HUES48 (cell line): ENCODE data around the gene RXRA.

Source experiments
- H3K27ac ChIP-seq: one replicate; pipeline ENCODE4 v1.7.0; 2013; ENCODE audit warnings: low read depth, low read length, inconsistent platforms
- H3K27me3 ChIP-seq: 2 replicates; pipeline ENCODE4 v1.6.1; 2013; ENCODE audit warnings: mild to moderate bottlenecking, low read length; ENCODE audit not compliant: control insufficient read depth, insufficient read depth
- H3K36me3 ChIP-seq: 2 replicates; pipeline ENCODE4 v1.6.1; 2013; ENCODE audit warnings: low read length; ENCODE audit not compliant: control insufficient read depth, insufficient read depth
- H3K4me1 ChIP-seq: 2 replicates; pipeline ENCODE4 v1.6.1; 2013; ENCODE audit warnings: mild to moderate bottlenecking, low read length; ENCODE audit not compliant: control insufficient read depth, insufficient read depth
- H3K4me3 ChIP-seq: 2 replicates; pipeline ENCODE4 v1.5.1; 2013; ENCODE audit warnings: mild to moderate bottlenecking, low read depth, low read length
- H3K9ac ChIP-seq: 2 replicates; pipeline ENCODE4 v1.6.1; 2013; ENCODE audit warnings: mild to moderate bottlenecking, low read depth, low read length, moderate library complexity
- H3K9me3 ChIP-seq: 2 replicates; pipeline ENCODE4 v1.6.1; 2013; ENCODE audit warnings: low read length; ENCODE audit not compliant: control insufficient read depth, insufficient read depth

Gene RXRA

GRCh38 chr9:134314950-134315715 lies 11.1 kb upstream of the RXRA start:
- no peaks in the 10 kb centered on the region for H3K4me1 ChIP-seq
- H3K4me3 ChIP-seq = no peak overlapping the region
- H3K27me3 ChIP-seq = no peaks in the 10 kb centered on the region
- no peak overlapping the region for H3K27ac ChIP-seq
- H3K9ac ChIP-seq = no peak overlapping the region
- no peaks in the 10 kb centered on the region for H3K36me3 ChIP-seq
- H3K9me3 ChIP-seq = no peaks in the 10 kb centered on the region

DNA sequence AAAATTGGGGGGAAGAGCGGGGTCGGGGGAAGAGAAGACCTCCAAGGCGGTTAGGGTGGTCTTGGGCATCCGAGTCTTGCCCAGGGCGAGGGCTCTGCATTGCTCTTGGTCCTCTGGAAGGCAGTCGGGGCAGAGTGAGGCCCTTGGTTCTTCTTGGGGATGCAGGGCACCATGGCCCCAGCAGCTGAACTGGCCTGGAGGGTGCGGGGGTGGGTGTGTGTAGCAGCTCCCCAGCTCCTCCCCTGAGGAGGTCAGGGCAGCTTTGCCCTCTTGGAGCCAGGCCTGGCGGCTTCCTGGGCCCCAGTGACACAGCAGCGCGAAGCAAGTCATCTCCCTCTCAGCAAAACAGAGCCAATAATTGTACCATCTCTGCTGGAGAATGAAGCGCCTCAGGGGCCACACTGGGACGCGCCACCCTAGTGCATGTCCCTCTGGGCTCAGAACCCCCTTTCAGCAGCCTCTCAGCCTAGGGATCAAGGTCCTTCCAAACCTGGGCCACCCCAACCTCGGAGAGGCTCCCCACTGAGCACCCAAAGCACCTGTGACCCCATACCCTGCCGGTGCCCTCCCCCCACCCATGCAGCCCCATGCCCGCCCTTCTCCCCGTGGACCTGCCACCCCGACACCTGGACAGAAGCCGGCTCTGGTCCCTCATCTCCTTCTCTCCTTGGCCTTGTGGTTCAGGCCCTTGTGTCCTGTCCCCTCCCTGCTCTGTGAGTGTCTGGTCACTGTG lies 10.4 kb upstream of the RXRA start:
- Histone ChIP-seq H3K36me3 (no peaks in the 10 kb centered on the region), H3K4me1 (peaks cover 5% of the 10 kb centered on the region), H3K9me3 (no peaks in the 10 kb centered on the region), H3K27ac (no peak overlapping the region), H3K9ac (no peak overlapping the region), H3K4me3 (no peak overlapping the region), H3K27me3 (no peaks in the 10 kb centered on the region)

- no peak overlapping the region for H3K9ac ChIP-seq
- H3K4me1 ChIP-seq = peaks cover 11% of the 10 kb centered on the region
- no peak overlapping the region for H3K4me3 ChIP-seq
- H3K27ac ChIP-seq = no peak overlapping the region
- no peaks in the 10 kb centered on the region for H3K27me3 ChIP-seq
- no peaks in the 10 kb centered on the region for H3K36me3 ChIP-seq
- H3K9me3 ChIP-seq = no peaks in the 10 kb centered on the region
These were observed 9.7 kb upstream of the RXRA start for GRCh38 chr9:134316449-134317160.

GRCh38 chr9:134317400-134317789 lies 8.9 kb upstream of the RXRA start:
- Histone ChIP-seq H3K36me3 (no peaks in the 10 kb centered on the region), H3K4me1 (peaks cover 11% of the 10 kb centered on the region), H3K27ac (no peak overlapping the region), H3K4me3 (no peak overlapping the region), H3K9me3 (no peaks in the 10 kb centered on the region), H3K27me3 (no peaks in the 10 kb centered on the region), H3K9ac (no peak overlapping the region)

DNA sequence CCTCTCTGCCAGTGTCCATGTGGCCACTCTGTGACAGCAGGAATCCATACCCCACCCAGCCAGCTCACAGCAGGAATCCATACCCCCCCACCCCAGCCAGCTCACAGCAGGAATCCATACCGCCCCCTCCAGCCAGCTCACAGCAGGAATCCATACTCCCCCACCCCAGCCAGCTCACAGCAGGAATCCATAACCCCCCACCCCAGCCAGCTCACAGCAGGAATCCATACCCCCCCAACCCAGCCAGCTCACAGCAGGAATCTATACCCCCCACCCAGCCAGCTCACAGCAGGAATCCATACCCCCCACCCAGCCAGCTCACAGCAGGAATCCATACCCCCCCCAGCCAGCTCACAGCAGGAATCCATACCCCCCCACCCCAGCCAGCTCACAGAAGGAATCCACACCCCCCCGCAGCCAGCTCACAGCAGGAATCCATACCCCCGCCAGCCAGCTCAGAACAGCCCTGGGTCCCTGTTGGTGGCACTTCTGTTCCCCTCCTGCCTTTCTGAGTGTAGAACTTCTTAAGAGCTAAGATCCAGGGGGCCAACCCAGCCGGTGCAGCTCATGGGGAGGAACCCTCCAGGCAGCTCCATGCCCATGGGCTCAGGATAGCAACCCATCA lies 8.4 kb upstream of the RXRA start:
- H3K9ac ChIP-seq = no peak overlapping the region
- no peak overlapping the region for H3K4me3 ChIP-seq
- no peaks in the 10 kb centered on the region for H3K9me3 ChIP-seq
- H3K27me3 ChIP-seq = no peaks in the 10 kb centered on the region
- H3K27ac ChIP-seq = no peak overlapping the region
- H3K36me3 ChIP-seq = no peaks in the 10 kb centered on the region
- peaks cover 11% of the 10 kb centered on the region for H3K4me1 ChIP-seq

DNA sequence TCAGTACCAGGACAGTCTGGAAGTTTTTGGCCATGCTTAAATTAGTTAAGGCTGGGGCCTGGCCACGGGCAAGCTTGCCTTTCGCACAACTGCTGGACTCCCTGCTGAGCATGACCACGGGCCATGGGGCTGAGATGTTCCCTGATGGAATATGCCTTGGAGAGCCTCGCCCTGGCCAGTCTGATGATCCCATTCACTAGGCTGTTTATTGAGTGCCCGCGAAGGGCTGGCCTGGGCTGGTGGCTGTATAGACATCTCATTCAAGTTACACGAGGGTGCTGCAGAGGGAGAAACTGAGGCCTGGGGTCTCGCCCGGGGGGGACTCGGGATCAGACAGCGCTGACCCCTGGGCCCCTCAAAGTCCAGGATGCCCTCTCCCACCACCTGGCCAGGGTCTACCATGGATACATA lies 7.8 kb upstream of the RXRA start:
- no peaks in the 10 kb centered on the region for H3K27me3 ChIP-seq
- no peaks in the 10 kb centered on the region for H3K36me3 ChIP-seq
- no peak overlapping the region for H3K9ac ChIP-seq
- no peak overlapping the region for H3K4me3 ChIP-seq
- H3K27ac ChIP-seq = no peak overlapping the region
- H3K9me3 ChIP-seq = no peaks in the 10 kb centered on the region
- peaks cover 11% of the 10 kb centered on the region for H3K4me1 ChIP-seq

DNA sequence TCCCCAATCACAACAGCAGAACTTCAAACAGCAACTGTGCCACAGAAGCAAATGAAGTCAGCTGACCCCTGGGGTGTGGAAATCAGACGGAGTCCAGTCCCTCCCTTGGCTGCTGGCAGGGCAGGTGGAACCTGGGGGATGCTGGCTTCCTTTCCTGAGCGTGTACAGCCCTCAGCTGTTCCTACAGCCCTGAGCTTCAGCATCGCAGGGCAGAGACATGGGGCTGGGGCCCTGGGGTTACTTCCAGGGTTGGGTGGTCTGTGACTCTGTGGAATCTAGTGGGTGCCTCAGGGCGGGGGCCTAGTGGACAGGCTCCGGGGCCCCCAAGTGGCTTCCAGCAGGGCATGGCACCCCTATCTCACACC lies 7.3 kb upstream of the RXRA start:
- Histone ChIP-seq H3K27ac (no peak overlapping the region), H3K36me3 (no peaks in the 10 kb centered on the region), H3K9ac (no peak overlapping the region), H3K4me3 (no peak overlapping the region), H3K4me1 (peaks cover 11% of the 10 kb centered on the region), H3K9me3 (no peaks in the 10 kb centered on the region), H3K27me3 (no peaks in the 10 kb centered on the region)

DNA sequence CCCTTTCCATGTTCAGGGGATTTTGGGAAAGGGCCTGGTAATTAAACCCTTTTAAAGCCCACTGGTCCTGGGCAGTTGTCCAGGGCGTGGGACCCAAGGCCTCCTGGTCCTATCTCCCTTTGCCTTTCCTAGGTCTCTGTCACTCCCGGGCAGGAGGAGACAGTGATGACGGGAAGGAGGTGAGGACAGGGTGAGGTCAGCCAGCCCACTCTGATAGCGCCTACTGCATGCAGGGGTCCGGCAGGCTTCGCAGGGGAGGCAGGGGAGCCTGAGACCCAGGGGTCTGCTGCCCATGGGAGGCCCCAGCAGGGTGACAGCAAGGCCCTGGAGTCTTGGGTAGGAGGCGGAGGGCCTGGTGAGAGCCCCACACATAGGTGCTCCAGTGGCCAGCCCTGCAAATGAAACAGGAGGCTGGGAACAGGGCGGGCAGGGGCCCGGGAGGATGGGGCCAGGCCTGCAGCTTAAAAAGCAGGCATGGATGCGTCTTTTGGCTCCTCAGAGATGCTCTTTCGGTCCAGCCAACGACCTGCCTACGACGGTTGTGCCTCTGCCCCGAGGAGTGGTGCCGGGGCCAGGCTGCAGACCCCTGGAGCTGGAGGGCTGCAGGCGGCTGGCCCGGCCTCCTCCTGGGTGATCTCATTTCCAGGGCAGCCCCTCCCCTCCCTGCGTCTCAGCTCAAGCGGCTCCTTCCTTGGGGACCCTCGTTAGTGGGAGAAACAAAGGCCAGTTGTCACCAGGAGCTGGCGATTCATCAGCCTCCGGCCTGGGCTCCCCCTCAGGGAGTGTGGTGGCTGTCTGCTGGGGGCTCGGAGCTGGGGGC lies 6.7 kb upstream of the RXRA start:
- no peak overlapping the region for H3K9ac ChIP-seq

DNA sequence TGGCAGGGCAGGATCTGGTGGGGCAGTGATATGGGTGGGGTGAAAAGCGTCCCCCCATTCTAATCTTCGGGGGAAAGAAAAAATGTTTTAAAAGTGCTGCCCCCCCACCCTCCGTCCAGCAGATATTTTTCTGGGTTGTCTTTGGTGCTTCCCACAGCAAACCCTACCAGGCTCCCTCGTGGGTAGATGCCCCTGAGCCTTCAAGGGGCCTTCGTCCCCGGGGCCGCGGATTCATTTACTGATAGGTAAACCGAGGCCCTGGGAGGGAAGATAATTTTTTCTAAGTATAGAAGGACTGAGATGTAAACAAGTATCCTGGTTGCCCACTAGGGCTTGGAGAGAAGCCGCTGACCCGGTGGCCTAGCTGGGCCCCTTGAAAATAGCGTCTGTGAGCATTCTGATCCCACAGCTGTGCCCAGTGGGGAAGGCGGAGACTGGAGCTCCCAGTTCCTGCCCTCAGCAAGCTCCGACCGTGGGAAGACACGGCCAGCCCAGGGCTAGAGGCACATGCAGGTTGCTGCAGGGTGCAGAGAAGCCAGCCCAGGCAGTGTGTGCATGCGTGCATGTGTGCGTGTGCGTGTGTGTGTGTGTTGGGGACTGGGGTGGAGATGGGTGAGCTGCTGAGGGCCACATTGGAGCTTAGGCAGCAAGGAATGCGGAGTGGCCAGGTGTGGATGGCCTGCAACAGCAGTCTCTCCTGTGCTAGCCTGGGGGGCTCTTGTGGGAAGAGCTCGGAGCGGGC lies 6.0 kb upstream of the RXRA start:
- H3K27me3 ChIP-seq = no peaks in the 10 kb centered on the region
- H3K9ac ChIP-seq = no peak overlapping the region
- no peaks in the 10 kb centered on the region for H3K36me3 ChIP-seq
- H3K4me3 ChIP-seq = no peak overlapping the region
- no peak overlapping the region for H3K27ac ChIP-seq
- peaks cover 11% of the 10 kb centered on the region for H3K4me1 ChIP-seq
- no peaks in the 10 kb centered on the region for H3K9me3 ChIP-seq

More for the DNA sequence above, 6.7 kb upstream of the RXRA start:
- no peaks in the 10 kb centered on the region for H3K27me3 ChIP-seq
- peaks cover 11% of the 10 kb centered on the region for H3K4me1 ChIP-seq
- no peak overlapping the region for H3K27ac ChIP-seq
- no peaks in the 10 kb centered on the region for H3K36me3 ChIP-seq
- H3K4me3 ChIP-seq = no peak overlapping the region
- H3K9me3 ChIP-seq = no peaks in the 10 kb centered on the region
